Activated CD8-positive, alpha-beta memory T cell treated with anti-CD3 and anti-CD28 coated beads for 48 hours (primary cell): ENCODE results near the gene PCSK6.
"Not testable (repeated sequence)": the region's sequence is repeated elsewhere in the genome, so short reads cannot be mapped to it uniquely, and the experiment has no call there.

ENCODE experiments used
- DNase-seq, 3 experiments: peaks; one replicate each; pipeline ENCODE4 v3.0.0-alpha.2; 2020; ENCODE audit warnings: low read depth in 2 of 3, low spot score in 2 of 3

Gene PCSK6

GRCh38 chr15:101432982-101433381 lies 56.5 kb downstream of the PCSK6 start:
- no peak for DNase-seq

- no peak for DNase-seq
Observed at GRCh38 chr15:101431748-101432147, 57.8 kb downstream of the PCSK6 start.

DNA sequence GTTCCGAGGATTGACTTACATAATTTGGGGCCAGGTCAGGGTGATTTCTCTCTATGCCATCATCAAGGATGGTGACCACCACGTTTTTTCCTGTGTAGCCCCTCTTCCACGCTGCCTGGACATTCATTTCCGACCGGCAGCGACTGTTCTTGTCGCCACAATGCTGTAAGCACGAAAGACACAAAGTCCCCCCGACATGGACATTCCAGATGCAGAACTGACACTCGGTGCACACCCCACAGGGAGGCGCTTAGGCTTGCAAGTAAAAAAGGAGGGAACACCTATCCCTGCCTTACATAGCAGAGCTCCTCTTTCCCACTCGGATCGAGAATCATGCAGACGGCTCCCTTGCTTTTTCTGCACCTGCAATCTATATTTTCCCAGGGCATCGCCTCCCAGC lies 58.2 kb downstream of the PCSK6 start:
- no peak for DNase-seq

- no peak for DNase-seq
Observed at GRCh38 chr15:101429646-101430045, 59.9 kb downstream of the PCSK6 start.

DNA sequence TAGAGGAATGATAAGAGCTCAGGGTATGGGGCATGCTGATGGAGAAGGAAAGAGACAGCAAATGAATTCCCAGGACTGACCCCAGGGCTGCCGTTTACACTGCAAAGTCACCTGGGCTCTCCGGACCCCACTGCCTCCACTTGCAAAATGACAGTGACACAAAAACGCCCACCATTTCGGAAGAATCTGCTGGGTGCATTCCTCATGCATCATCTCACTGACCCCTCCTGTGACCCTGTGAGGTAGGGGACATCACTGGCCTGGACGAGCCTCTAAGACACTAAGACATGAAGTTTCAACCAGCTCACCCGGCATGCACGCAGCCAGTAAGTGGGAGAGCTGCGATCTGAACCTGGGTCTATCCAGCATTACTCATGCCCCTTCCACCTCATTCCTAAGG lies 60.3 kb downstream of the PCSK6 start:
- no peak for DNase-seq

- no peak for DNase-seq
Observed at GRCh38 chr15:101428758-101429157, 60.7 kb downstream of the PCSK6 start.

DNA sequence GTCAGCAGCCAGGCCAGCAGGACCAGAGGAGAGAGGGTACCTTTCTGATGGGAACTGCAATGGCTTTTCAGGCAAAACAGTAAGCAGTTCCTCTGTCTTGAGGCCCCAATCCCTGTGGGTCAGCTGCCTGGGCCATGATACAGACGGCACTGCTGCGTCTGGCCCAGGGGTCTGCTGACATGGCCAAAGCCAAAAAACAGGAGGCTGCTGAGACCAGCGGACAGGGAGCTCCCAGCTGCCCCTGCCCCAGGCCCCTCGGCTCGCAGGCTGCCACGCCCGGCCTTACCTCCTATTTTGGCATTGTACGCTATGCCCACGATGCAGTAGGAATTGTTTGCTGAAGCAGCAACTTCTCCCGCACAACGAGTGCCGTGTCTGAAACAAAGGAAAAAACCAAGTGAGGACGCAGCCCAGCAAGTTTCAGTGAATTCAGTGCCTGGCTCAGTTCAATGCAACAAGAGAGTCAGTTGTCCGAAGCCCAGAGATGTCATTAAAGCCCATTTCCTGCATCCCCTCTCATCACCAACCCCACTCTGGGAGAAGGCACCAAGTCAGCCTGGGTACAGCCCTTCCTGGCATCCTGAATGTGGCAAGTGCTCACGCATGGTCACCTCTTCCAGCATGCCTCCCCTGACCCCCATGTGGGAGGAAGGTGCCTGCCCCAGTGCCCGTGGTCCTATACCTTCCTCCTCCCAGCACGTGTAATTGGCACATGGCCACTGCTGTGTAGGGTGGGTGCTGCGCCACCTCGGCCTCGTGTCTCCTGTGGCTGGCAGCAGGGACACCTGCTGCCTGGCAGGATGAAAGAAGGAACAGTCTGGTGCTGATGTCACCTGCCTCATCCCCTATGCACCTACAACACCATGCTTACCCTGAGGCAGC lies 61.7 kb downstream of the PCSK6 start:
- no peak for DNase-seq

DNA sequence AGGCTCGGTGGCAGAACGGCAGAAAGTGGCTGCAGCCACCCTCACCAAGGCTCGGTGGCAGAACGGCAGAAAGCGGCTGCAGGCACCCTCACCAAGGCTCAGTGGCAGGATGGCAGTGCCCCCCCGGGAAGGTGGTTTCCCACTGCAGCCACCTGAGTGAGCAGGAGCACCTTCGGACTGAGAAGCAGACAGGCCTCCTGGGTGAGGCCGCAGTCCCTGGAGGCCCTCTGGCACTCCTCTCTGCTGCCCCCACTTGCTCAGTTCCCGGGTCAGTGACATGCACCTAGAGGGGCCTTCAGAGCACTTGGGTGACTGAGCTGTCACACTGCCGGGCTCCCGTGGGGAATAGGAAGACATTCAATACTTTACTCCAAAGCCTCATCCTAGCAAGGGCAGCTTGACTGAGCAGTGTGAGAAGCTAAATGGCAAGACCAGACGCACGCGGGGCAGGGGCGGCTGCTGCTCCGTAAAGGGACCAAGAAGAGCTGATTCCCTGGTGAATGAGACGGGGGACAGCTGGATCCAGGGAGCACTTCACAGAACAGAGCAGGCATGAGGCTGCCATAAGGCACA lies 62.7 kb downstream of the PCSK6 start:
- no peak for DNase-seq

- DNase-seq: no peak
Observed at GRCh38 chr15:101425787-101426365, 63.6 kb downstream of the PCSK6 start.

- DNase-seq: no peak
Observed at GRCh38 chr15:101424984-101425383, 64.5 kb downstream of the PCSK6 start.

DNA sequence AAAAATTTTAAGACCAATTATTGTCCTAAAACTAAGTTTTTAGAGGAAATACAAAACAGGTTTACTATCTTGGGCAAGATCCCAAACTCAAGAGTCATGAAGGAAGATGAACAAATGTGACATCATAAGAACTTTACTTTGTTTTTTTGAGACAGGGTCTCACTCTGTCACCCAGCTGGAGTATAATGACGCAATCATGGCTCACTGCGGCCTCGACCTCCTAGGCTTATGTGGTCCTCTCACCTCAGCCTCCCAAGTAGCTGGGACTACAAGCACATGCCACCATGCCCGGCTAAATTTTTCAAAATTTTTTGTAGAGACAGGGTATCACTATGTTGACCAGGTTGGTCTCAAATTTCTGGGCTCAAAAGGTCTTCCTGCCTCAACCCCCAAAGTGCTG lies 69.3 kb downstream of the PCSK6 start:
- DNase-seq: no peak

DNA sequence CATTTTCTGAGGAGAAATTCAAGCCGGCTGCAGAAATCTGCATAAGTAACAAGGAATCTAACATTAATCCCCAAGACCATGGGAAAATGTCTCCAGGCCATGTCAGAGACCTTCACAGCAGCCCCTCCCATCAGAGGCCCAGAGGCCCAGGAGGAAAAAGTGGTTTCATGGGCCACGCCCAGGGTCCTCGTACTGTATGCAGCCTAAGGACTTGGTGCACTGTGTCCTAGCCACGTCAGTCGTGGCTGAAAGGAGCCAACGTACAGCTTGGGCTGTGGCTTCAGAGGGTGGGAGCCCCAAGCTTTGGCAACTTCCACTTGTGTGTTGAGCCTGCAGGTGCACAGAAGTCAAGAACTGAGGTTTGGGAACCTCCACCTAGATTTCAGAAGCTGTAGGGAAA lies 73.0 kb downstream of the PCSK6 start:
- DNase-seq: not testable (repeated sequence)

GRCh38 chr15:101413239-101413638 lies 76.3 kb downstream of the PCSK6 start:
- DNase-seq: no peak

GRCh38 chr15:101411581-101411980 lies 77.9 kb downstream of the PCSK6 start:
- no peak for DNase-seq

- no peak for DNase-seq
Observed at GRCh38 chr15:101411085-101411484, 78.4 kb downstream of the PCSK6 start.

DNA sequence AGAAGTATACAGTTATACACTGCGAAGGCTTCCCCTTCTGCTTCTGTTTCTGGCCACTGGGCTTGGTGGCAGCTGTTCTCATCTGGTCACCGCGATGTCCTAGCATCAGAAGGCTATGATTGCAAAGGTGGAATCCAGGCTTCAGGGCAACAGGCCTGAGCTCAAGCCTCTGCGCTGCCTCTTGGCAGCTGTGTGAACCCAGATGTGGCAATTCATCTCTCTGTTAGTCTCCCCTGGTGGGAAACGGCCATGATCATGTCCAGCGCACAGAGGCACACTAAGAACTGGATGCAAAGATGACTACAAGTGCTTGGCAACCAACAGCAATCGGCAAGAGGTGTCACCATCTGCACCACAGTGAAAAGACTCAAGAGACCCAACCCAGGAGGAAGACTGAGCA lies 78.9 kb downstream of the PCSK6 start:
- DNase-seq: no peak

DNA sequence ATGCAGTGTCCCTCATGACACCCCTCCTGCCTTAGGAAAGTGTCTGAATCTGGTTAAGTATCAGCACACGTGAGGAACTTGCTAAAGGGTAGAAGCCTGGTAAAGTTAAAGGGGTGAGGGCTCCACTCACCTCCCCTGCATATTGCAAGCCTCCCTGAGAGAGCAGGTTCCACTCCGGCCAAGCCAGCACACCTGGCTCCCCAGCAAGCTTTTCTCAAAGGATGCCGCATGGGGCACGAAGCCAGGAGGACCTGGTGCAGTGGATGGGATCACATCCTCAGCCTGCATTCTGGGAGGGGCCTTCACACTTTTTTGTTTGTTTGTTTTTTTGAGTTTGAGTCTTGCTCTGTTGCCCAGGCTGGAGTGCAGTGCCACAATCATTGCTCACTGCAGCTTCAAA lies 79.9 kb downstream of the PCSK6 start:
- DNase-seq: no peak

GRCh38 chr15:101407966-101408775 lies 81.3 kb downstream of the PCSK6 start:
- no peak for DNase-seq

DNA sequence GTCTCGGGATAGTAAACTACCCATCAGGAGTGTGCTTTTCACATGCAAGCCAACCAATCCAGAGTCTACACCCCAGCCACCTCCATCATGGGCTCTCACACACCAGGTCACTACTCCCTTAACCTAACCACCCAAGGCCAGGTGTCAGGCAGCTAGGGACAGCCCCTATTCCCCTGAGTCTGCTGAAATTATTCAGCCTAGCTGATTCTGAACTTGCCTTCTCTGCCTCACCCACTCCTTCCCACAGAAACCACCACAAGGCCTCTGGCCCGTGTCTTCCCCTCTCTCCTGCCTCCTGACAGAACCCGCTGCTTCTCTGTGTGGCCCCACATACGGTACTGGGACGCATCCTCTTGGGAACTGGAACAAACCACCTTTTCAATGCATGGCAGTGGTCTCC lies 82.1 kb downstream of the PCSK6 start:
- DNase-seq: no peak

GRCh38 chr15:101406526-101407195 lies 82.8 kb downstream of the PCSK6 start:
- no peak for DNase-seq

GRCh38 chr15:101406036-101406435 lies 83.5 kb downstream of the PCSK6 start:
- no peak for DNase-seq
